ENCODE measurements around the gene EDEM2. TPM values are rescaled to one million over a fixed set of nuclear protein-coding genes. Genes with fewer than 3 reads are reported as not detected.
"Not testable (repeated sequence)": the region's sequence is repeated elsewhere in the genome, so short reads cannot be mapped to it uniquely, and the experiment has no call there.

The EDEM2 gene
- total RNA-seq, 2 experiments from 2014 or later = 15.5 to 15.8 TPM

- H3K27ac Mint-ChIP-seq = not testable (repeated sequence)
- peaks cover 48% of the 10 kb centered on the region for H3K36me3 Mint-ChIP-seq (ENCODE audit: low read depth)
Measured at GRCh38 chr20:35071436-35072153, 75.5 kb downstream of the EDEM2 start.

GRCh38 chr20:35066194-35066593 is 80.9 kb downstream of the EDEM2 start:
- H3K4me3 Mint-ChIP-seq = no peak overlapping the region
- H3K4me1 Mint-ChIP-seq (ENCODE audit: low read depth) = peaks cover 66% of the 10 kb centered on the region
- H3K27ac Mint-ChIP-seq = peak overlapping the region; percentile 37
- H3K36me3 Mint-ChIP-seq (ENCODE audit: low read depth) = peaks cover 29% of the 10 kb centered on the region
- DNase-seq = no peak
- no peaks in the 10 kb centered on the region for H3K27me3 Mint-ChIP-seq (ENCODE audit: low read depth)
- H3K9me3 Mint-ChIP-seq = no peaks in the 10 kb centered on the region
- intact Hi-C loops (cut with micrococcal nuclease) = no loop called here
- CTCF ChIA-PET = no interaction called here

More at GRCh38 chr20:35071436-35072153, 75.5 kb downstream of the EDEM2 start:
- CTCF ChIA-PET; DNase-seq; intact Hi-C loops (cut with micrococcal nuclease); H3K4me3 Mint-ChIP-seq; H3K27me3 Mint-ChIP-seq (ENCODE audit: low read depth); H3K9me3 Mint-ChIP-seq: not testable (repeated sequence)
- peaks cover 30% of the 10 kb centered on the region for H3K4me1 Mint-ChIP-seq (ENCODE audit: low read depth)

Other genes starting within 250 kb of the EDEM2 start
- 10 to 100 TPM; 84.3 to 86.0 TPM for gene GSS, start 191.5 kb downstream of the EDEM2 start, total RNA-seq
- gene MYH7B, start 191.5 kb downstream of the EDEM2 start, total RNA-seq = under 1 TPM; 0.20 to 0.86 TPM
- gene TRPC4AP, start 54.5 kb downstream of the EDEM2 start, total RNA-seq = 10 to 100 TPM; 49.6 to 51.7 TPM
- gene PROCR, start 24.7 kb upstream of the EDEM2 start, total RNA-seq = 1 to 10 TPM; 1.5 to 1.7 TPM
- gene MMP24, start 79.4 kb upstream of the EDEM2 start, total RNA-seq = not detected
- 10 to 100 TPM; 26.4 to 29.2 TPM for gene MMP24OS, start 130.8 kb upstream of the EDEM2 start, total RNA-seq
- gene EIF6, start 137.4 kb upstream of the EDEM2 start, total RNA-seq = 10 to 100 TPM; 93.0 to 94.7 TPM
- not detected for gene FAM83C, start 145.1 kb upstream of the EDEM2 start, total RNA-seq